HG03521 (cell line): ENCODE data around the gene SLC16A3.
A peak's percentile ranks its signal among the peaks of the same experiment; 100 is the strongest.
"Not testable (repeated sequence)": the region's sequence is repeated elsewhere in the genome, so short reads cannot be mapped to it uniquely, and the experiment has no call there.

Source experiments
- ATAC-seq: cut with Tn5 transposase; IDR thresholded peaks from one replicate; pipeline ENCODE4 v1.9.1; 2021; ENCODE audit warnings: mild to moderate bottlenecking, moderate library complexity; ENCODE audit not compliant: unreplicated experiment

Gene SLC16A3

GRCh38 chr17:82203920-82204319 is 24.9 kb upstream of the SLC16A3 start:
- no peak for ATAC-seq

GRCh38 chr17:82204831-82205719 is 23.8 kb upstream of the SLC16A3 start:
- no peak for ATAC-seq

DNA sequence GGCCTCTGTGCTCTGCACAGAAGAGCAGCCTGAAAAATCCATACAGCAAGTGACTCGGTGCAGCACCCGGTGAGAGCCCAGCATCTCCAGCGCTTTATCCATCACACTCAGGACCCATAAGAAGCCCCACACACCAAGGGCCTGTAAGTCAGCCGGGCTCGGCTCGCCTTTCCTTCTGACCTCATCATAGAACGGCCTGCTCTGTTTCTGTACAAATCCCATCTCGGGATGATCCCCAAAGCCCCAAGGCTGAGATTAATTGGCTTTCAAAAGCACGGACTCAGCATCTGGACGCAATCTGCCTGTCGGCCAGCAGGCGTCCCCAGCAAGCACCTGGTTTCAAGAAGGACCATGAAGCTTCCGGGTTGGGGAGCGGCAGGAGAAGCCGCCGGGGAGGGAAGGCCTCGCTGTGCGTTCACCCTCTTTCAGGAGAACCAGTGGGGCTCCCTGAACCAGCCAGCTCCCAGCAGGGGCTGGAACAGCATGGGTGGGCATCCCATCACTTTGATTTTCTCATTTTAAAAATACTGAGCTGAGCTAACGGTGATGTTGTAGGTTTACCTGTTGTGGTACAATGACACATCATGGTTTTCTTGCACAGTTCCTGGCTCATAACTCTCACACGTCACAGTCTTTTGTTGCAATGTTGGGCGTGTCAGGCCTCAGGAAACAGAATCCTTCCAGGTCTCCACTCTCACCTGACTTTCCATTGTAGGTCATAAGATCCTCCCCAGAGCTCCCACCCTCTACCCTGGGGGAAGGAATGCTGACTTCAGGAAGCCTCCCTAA is 22.9 kb upstream of the SLC16A3 start:
- ATAC-seq: peak; percentile 58

DNA sequence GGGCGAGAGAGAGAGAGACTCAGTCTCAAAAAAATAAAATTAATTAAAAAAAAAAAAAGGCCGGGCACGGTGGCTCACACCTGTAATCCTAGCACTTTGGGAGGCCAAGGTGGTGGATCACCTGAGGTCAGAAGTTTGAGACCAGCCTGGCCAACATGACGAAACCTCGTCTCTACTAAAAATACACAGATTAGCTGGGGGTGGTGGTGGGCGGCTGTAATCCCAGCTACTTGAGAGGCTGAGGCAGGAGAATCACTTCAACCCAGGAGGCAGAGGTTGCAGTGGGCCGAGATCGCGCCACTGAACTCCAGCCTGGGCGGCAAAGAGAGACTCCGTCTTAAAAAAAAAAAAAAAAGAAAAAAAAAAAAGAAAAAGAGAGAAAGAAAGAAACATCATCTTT is 18.2 kb upstream of the SLC16A3 start:
- ATAC-seq: not testable (repeated sequence)

- peak; percentile 72 for ATAC-seq
These were observed 16.3 kb upstream of the SLC16A3 start, which contains the start of gene CCDC57 for GRCh38 chr17:82212331-82213250. CCDC57 (minus strand) TSS chr17:82212842; CDS start chr17:82201944, 10,898 bp downstream.

- ATAC-seq: peak; percentile 4
These were observed 15.4 kb upstream of the SLC16A3 start for GRCh38 chr17:82213251-82214011.

DNA sequence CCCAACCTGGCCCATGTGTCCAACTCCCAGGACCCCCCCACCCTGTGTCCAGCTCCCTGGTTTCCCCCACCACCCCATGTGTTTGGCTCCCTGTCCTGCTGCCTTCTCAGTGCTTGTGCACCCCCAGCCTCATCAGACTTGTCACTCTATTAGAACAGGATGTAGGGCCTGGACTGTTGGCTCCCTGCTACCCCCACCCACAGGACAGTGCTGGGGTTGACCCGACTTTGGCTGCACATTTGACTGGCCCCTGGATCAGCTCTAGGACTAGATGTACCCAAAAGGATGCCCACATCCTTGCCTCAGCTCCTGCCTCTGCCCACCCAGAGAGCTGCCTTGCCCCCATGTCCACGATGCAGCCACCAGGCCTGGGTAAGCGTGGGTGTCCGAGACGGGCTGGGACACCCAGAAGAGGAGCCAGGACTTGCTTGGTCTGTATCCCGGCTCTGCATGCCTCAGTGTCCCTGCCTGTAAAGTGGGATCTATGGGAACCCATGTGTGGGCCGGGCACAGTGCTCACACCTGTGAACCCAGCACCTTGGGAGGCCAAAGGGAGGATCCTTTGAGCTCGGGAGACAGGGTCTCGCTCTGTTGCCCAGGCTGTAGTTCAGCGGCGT is 14.7 kb upstream of the SLC16A3 start:
- ATAC-seq: no peak

GRCh38 chr17:82215095-82215971 is 13.5 kb upstream of the SLC16A3 start:
- no peak for ATAC-seq

DNA sequence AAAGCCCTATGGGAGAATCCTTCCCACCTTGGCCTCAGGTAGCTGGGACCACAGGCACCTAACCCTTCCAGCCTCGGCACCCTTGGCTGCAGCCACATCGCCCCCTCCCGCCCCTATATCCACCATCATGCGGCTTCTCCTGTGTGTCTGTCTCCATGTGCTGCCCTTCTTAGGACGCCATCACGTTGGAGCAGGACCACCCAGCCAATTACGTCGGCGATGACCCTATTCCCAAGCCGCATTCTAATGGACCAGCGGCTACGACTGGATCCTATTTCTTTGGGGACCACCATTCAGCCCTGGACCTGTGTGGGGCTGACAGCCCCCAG is 12.9 kb upstream of the SLC16A3 start:
- ATAC-seq: no peak

DNA sequence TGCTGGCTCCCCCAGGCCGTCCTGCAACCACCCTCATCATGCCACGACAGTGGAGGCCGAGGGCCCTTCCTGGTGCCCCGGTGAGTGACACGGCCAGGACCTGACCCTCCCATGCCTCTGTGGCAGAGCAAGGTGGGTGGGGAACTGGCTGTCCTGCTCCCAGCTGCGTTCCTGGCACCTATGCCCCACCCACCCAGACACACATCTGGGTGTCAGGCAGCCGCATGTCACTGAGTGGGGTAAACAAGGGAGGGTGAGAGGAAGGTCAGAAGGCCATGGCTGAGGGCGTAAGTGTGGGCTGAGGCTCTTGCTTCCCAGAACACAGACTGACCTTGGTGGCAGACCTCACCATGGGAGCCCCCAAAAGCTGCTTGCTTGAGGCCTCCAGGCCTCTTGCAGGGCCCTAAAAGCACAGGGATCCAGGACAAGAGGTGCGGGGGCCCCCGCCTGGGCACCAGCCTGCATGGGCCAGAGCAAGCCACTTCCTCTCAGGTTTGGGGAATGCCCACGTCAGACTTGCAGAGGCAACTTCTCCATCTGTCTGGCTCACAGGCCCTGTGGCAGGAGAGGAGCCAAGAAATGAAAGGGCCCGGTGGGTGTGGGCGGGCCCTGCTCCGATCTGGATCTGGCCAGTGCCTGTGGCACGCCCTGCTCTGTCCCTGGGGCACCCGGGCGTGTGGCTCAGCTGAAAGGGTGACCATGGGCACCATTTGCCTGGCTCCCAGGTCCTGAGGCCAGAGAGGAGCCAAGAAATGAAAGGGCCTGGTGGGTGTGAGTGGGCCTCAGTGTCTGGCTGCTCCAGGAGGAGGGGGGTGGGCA is 12.3 kb upstream of the SLC16A3 start:
- ATAC-seq: no peak

GRCh38 chr17:82217120-82217529 is 11.7 kb upstream of the SLC16A3 start:
- no peak for ATAC-seq

DNA sequence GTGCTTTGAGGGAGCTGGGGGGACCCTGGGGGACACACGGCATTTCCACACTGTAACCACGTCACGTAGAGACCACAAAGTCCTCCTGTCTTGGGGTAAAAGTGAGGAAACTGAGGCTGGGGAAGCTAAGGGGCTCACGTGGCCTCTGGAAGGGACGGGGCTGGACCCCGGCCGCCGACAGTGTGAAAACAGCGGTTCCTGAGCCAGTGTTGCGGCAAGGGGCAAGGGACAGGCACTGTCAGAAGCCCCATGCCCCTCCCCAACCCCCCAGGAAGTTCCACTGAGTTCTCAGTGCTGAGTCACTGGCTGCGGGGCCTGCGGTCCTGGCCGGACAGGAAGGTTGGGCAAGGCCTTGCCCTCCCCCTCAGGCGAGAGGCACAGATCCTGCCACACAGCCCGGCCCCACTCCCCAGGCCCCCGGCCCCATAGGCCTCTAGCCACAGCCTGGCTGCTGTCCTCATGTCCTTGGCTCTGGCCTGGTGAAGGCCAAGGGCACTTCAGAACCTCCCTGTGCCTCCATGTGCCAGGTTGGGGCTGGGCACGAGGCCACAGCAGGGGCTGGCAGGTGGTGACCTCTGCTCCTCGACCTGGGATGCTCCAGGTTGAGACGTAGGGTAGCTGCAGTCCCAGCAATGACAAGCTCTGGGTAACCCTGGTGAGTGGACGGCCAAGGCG is 11.2 kb upstream of the SLC16A3 start:
- ATAC-seq: no peak

- ATAC-seq: no peak
These were observed 10.3 kb upstream of the SLC16A3 start for GRCh38 chr17:82218349-82219075.

GRCh38 chr17:82219083-82219482 is 9.8 kb upstream of the SLC16A3 start:
- ATAC-seq: no peak

GRCh38 chr17:82219753-82220709 is 8.8 kb upstream of the SLC16A3 start:
- no peak for ATAC-seq
